Activated CD8-positive, alpha-beta memory T cell treated with anti-CD3 and anti-CD28 coated beads, Interleukin-2, amount 10 ng/mL, durations not matched to agents 7 days and 5 days (primary cell): Measurements from ENCODE around the gene SNN. TPM values are rescaled to one million over a fixed set of nuclear protein-coding genes. Genes with fewer than 3 reads are reported as not detected.
A peak's percentile ranks its signal among the peaks of the same experiment; 100 is the strongest.

Source experiments
- ATAC-seq: fragments of 150-1000 bp; cut with Tn5 transposase; one replicate; pipeline ENCODE4 v1.10.0; 2021; ENCODE audit warnings: moderate library complexity
- CTCF ChIA-PET: fragments of 350-600 bp; sonication (Branson Sonifier 250); formaldehyde crosslinking; loops from one replicate; lab custom pipeline; 2021; ENCODE audit warnings: antibody characterized with exemption; lab: Charles Lee
- DNase-seq: peaks from one replicate; pipeline ENCODE4 v3.0.0-alpha.2; 2020
- H3K27ac Mint-ChIP-seq: one replicate; pipeline ENCODE4 v1.8.0; 2021; ENCODE audit warnings: mild to moderate bottlenecking, mixed read lengths
- H3K27me3 Mint-ChIP-seq: one replicate; pipeline ENCODE4 v1.8.0; 2021; ENCODE audit warnings: mixed read lengths
- H3K36me3 Mint-ChIP-seq: one replicate; pipeline ENCODE4 v1.8.0; 2021; ENCODE audit warnings: mild to moderate bottlenecking, mixed read lengths
- H3K4me1 Mint-ChIP-seq: one replicate; pipeline ENCODE4 v1.8.0; 2021; ENCODE audit warnings: mixed read lengths
- H3K4me3 Mint-ChIP-seq: one replicate; pipeline ENCODE4 v1.8.0; 2021; ENCODE audit warnings: mild to moderate bottlenecking, moderate library complexity, mixed read lengths
- H3K9me3 Mint-ChIP-seq: one replicate; pipeline ENCODE4 v1.8.0; 2022; ENCODE audit warnings: low read depth, mixed read lengths
- total RNA-seq, 2 experiments: library from RNA; stranded (reverse); gene quantifications; one replicate each; pipeline ENCODE4 v1.2.3, GENCODE V29; 2021

The SNN gene
- total RNA-seq, 2 experiments from 2014 or later = 3.0 to 4.0 TPM

- peak; percentile 71 for DNase-seq
- Mint-ChIP-seq H3K36me3 (no peaks in the 10 kb centered on the region), H3K4me1 (peaks cover 41% of the 10 kb centered on the region), H3K4me3 (no peak overlapping the region), H3K27ac (peak overlapping the region; percentile 58), H3K27me3 (peaks cover 9% of the 10 kb centered on the region), H3K9me3 (no peaks in the 10 kb centered on the region)
- CTCF ChIA-PET = no interaction called here
- ATAC-seq = peak; percentile 4
Measured at GRCh38 chr16:11672206-11673090, 4.2 kb downstream of the SNN start.

DNA sequence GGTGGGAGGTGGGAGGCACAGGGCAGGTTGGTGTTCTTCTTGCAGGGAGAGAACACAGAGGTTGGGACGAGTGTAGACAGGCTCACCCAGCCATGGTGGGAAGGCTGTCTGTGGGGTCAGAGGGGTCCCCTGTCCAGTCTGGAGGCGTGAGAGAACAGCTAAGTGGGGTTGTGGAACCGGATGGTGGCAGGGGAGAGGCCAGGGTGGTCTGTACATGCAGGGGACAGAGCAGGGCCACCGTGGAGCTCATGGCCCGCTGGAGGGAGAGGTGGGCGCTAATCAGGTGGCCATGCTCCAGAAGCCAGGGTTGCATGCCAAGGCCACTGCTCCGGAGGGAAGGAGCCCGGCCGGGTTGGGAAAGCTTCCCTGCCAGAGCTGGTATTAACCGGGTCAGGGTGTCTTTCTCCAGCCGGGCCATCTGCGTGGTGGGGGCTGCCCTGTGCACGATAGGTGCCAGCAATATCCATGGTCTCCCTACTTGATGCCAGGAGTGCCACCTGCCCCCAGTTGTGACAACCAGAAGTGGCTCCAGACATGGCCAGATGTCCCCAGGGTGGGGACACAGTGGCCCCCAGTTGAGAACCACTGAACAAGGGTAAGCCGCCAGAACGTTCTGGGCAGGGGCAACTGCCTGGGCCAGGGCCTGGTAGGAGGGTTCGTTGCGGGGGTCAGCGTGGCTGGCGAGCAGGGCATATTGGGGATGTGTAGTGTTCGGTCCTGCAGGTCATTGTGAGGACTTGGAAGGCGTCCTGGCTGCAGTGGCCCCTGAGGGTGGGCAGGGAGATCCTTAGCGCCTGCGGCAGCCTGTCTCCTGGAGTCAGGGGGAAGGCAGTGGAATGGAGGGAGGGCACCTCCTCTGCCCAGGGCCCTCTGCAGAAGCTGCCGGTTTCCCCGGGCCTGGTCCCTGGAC, 5.1 kb downstream of the SNN start:
- H3K9me3 Mint-ChIP-seq = no peaks in the 10 kb centered on the region
- DNase-seq = no peak
- peak overlapping the region; percentile 58 for H3K27ac Mint-ChIP-seq
- peaks cover 9% of the 10 kb centered on the region for H3K27me3 Mint-ChIP-seq
- H3K36me3 Mint-ChIP-seq = peaks cover 7% of the 10 kb centered on the region
- H3K4me3 Mint-ChIP-seq = no peak overlapping the region
- CTCF ChIA-PET = interaction anchor here (1.4 to 1.6 kb wide), 2 partner anchors 29 to 277 kb away, joined by 3 to 4 read pairs; no protein-coding TSS in a partner anchor
- peaks cover 48% of the 10 kb centered on the region for H3K4me1 Mint-ChIP-seq
- no peak for ATAC-seq

DNA sequence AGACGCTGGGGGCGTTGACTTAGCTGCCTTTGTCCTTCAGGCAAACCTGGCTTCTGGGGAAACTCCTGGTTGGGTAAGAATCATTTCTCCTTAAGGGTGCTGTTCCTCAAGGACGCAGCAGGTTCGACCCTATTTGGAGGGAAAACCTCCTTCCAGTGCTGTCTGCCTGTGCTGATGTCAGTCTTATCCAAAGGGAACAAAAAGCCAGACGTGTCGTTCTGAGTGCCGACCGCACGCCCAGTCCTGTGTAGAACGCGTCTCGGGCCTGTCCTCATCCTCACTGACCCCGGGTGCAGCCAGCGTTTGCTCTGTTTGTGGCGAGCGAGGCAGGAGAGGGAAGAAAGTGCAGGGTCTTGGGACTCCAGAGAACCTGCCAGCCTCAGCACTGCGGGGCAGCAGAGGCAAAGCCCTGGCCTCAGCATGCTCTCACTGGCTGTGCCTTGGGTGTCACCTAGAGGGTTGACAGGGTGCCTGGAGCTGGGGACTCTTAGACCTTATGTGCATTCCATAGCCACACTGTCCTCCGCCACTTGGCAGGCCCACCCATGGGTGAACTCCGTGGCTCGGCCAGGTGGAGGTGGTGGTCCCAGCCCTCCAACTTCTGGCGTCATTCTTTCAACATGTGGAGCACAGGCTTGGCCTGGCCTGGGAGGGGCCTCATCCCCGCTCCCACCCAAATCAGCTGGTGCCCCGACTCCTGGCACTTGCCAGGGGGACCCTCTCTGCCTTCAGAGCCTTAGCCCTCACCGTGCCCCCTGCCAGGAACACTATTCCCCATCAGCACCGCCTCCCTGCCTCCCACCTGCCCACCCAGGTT, 6.0 kb downstream of the SNN start:
- CTCF ChIA-PET = interaction anchor here (0.8 to 1.6 kb wide), 4 partner anchors 24 to 278 kb away, joined by 3 to 4 read pairs (median 3); no protein-coding TSS in a partner anchor
- Mint-ChIP-seq H3K27me3 (peaks cover 9% of the 10 kb centered on the region), H3K4me3 (no peak overlapping the region), H3K9me3 (no peaks in the 10 kb centered on the region), H3K36me3 (peaks cover 14% of the 10 kb centered on the region), H3K27ac (no peak overlapping the region), H3K4me1 (peaks cover 55% of the 10 kb centered on the region)
- DNase-seq (no peak), ATAC-seq (no peak)

GRCh38 chr16:11674818-11675560, 6.7 kb downstream of the SNN start:
- DNase-seq (no peak), ATAC-seq (no peak)
- Mint-ChIP-seq H3K36me3 (peaks cover 21% of the 10 kb centered on the region), H3K27me3 (peaks cover under 1% of the 10 kb centered on the region), H3K4me3 (no peak overlapping the region), H3K9me3 (no peaks in the 10 kb centered on the region), H3K27ac (no peak overlapping the region), H3K4me1 (peaks cover 54% of the 10 kb centered on the region)
- CTCF ChIA-PET = interaction anchor here (0.8 to 1.6 kb wide), 4 partner anchors 24 to 279 kb away, joined by 3 to 4 read pairs (median 3); no protein-coding TSS in a partner anchor

- ATAC-seq (no peak), DNase-seq (no peak)
- CTCF ChIA-PET = interaction anchor here (1.6 kb wide), 1 partner anchor 280 kb away, joined by 4 read pairs; no protein-coding TSS in a partner anchor
- H3K36me3 Mint-ChIP-seq = peaks cover 23% of the 10 kb centered on the region
- H3K27ac Mint-ChIP-seq = no peak overlapping the region
- H3K27me3 Mint-ChIP-seq = no peaks in the 10 kb centered on the region
- peaks cover 52% of the 10 kb centered on the region for H3K4me1 Mint-ChIP-seq
- no peaks in the 10 kb centered on the region for H3K9me3 Mint-ChIP-seq
- H3K4me3 Mint-ChIP-seq = no peak overlapping the region
Measured at GRCh38 chr16:11675561-11676511, 7.6 kb downstream of the SNN start.

- Mint-ChIP-seq H3K9me3 (no peaks in the 10 kb centered on the region), H3K27ac (no peak overlapping the region), H3K4me3 (no peak overlapping the region), H3K4me1 (peaks cover 59% of the 10 kb centered on the region), H3K36me3 (peaks cover 27% of the 10 kb centered on the region), H3K27me3 (no peaks in the 10 kb centered on the region)
- ATAC-seq = no peak
- DNase-seq = no peak
- CTCF ChIA-PET = no interaction called here
Measured at GRCh38 chr16:11676799-11677198, 8.5 kb downstream of the SNN start.

- no peak for ATAC-seq
- peaks cover 60% of the 10 kb centered on the region for H3K4me1 Mint-ChIP-seq
- H3K27ac Mint-ChIP-seq = no peak overlapping the region
- no peak overlapping the region for H3K4me3 Mint-ChIP-seq
- H3K36me3 Mint-ChIP-seq = peaks cover 28% of the 10 kb centered on the region
- CTCF ChIA-PET = interaction anchor here (0.7 kb wide), 1 partner anchor 720 kb away, joined by 3 read pairs; no protein-coding TSS in a partner anchor
- no peaks in the 10 kb centered on the region for H3K27me3 Mint-ChIP-seq
- no peaks in the 10 kb centered on the region for H3K9me3 Mint-ChIP-seq
- no peak for DNase-seq
Measured at GRCh38 chr16:11677451-11677951, 9.2 kb downstream of the SNN start.

GRCh38 chr16:11677959-11678881, 10.0 kb downstream of the SNN start:
- CTCF ChIA-PET = interaction anchor here (0.7 to 3.0 kb wide), 5 partner anchors 11 to 720 kb away, joined by 3 to 9 read pairs (median 5); no protein-coding TSS in a partner anchor
- Mint-ChIP-seq H3K4me3 (no peak overlapping the region), H3K4me1 (peaks cover 60% of the 10 kb centered on the region), H3K36me3 (peaks cover 34% of the 10 kb centered on the region), H3K9me3 (no peaks in the 10 kb centered on the region), H3K27me3 (no peaks in the 10 kb centered on the region), H3K27ac (peak overlapping the region; percentile 65)
- DNase-seq (no peak), ATAC-seq (no peak)

DNA sequence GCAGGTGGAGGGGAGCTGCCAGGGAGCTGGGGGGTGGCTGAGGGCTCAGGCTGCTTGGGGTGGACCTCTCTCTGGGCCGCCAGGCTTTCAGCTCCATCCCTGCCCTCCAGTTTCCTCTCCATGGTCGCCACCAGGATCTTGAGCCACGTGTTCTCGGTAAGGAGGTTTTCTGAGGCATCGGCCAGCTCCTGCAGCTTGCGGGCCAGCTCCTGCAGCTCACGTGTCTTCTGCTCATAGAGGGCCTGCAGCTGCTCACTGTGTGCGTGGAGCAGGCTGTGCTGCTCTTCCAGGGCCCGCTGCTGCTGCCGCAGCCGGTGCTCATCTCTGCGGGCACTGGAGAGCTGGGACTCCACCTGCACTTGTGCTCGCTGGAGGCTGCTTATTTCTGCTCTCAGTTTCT, 11.0 kb downstream of the SNN start:
- no peak overlapping the region for H3K27ac Mint-ChIP-seq
- CTCF ChIA-PET = interaction anchor here (1.2 to 3.0 kb wide), 4 partner anchors 10 to 389 kb away, joined by 3 to 9 read pairs (median 6); no protein-coding TSS in a partner anchor
- peaks cover 41% of the 10 kb centered on the region for H3K36me3 Mint-ChIP-seq
- H3K4me1 Mint-ChIP-seq = peaks cover 60% of the 10 kb centered on the region
- DNase-seq = no peak
- ATAC-seq = no peak
- H3K9me3 Mint-ChIP-seq = no peaks in the 10 kb centered on the region
- no peak overlapping the region for H3K4me3 Mint-ChIP-seq
- no peaks in the 10 kb centered on the region for H3K27me3 Mint-ChIP-seq
